CD4-positive, alpha-beta T cell (primary cell): ENCODE measurements around the gene RAD54L2. TPM values are rescaled to one million over a fixed set of nuclear protein-coding genes. Genes with fewer than 3 reads are reported as not detected.

Source experiments
- ATAC-seq: fragments of 200-7000 bp; cut with Tn5 transposase; one replicate; pipeline ENCODE4 v1.10.0; 2022; ENCODE audit warnings: mild to moderate bottlenecking; ENCODE audit not compliant: poor library complexity
- CTCF ChIA-PET: fragments of 350-600 bp; sonication (Branson Sonifier 250); formaldehyde crosslinking; loops from one replicate; lab custom pipeline; 2021; ENCODE audit warnings: antibody characterized with exemption, inconsistent platforms; lab: Charles Lee
- POLR2A ChIA-PET: fragments of 350-600 bp; sonication (Branson Sonifier 250); formaldehyde crosslinking; loops from one replicate; lab custom pipeline; 2021; ENCODE audit warnings: antibody characterized with exemption, inconsistent platforms; lab: Charles Lee
- DNase-seq, 14 experiments: peaks; one replicate each; pipeline ENCODE4 v3.0.0-alpha.2; 2013 to 2020; ENCODE audit warnings: mixed read lengths in 2 of 14
- H3K27ac ChIP-seq, 2 donors: one replicate each; pipeline versions ENCODE4 v1.5.1 to v1.7.0; 2013; ENCODE audit warnings: low read length in 2 of 2, low read depth in 1 of 2, mild to moderate bottlenecking in 1 of 2
- H3K27me3 ChIP-seq, 2 experiments: 1 replicate in 1 of 2; 2 replicates in 1 of 2; pipeline versions ENCODE4 v1.6.1 to v1.7.0; 2013; ENCODE audit warnings: low read length in 2 of 2, control low read depth in 1 of 2, mild to moderate bottlenecking in 1 of 2, moderate library complexity in 1 of 2; ENCODE audit not compliant: insufficient read depth in 2 of 2, control insufficient read depth in 1 of 2
- H3K36me3 ChIP-seq: one replicate; pipeline ENCODE4 v1.6.1; 2013; ENCODE audit warnings: low read length, control low read depth; ENCODE audit not compliant: insufficient read depth
- H3K4me1 ChIP-seq: one replicate; pipeline ENCODE4 v1.6.1; 2013; ENCODE audit warnings: low read length, control low read depth; ENCODE audit not compliant: insufficient read depth
- H3K4me3 ChIP-seq: one replicate; pipeline ENCODE4 v1.5.1; 2013; ENCODE audit warnings: mild to moderate bottlenecking, low read length, moderate library complexity
- H3K9me3 ChIP-seq, 2 experiments: 1 replicate in 1 of 2; 2 replicates in 1 of 2; pipeline versions ENCODE4 v1.6.1 to v1.7.0; 2013; ENCODE audit warnings: low read length in 2 of 2, mild to moderate bottlenecking in 2 of 2, control low read depth in 1 of 2, moderate library complexity in 1 of 2; ENCODE audit not compliant: control insufficient read depth in 1 of 2, insufficient read depth in 1 of 2
- H3K27ac Mint-ChIP-seq: one replicate; pipeline ENCODE4 v1.8.0; 2020; ENCODE audit warnings: mixed read lengths
- H3K27me3 Mint-ChIP-seq: one replicate; pipeline ENCODE4 v1.8.0; 2021; ENCODE audit warnings: mixed read lengths
- H3K36me3 Mint-ChIP-seq: one replicate; pipeline ENCODE4 v1.8.0; 2021; ENCODE audit warnings: low read depth, mixed read lengths
- H3K4me1 Mint-ChIP-seq: one replicate; pipeline ENCODE4 v1.8.0; 2021; ENCODE audit warnings: low read depth, mixed read lengths
- H3K4me3 Mint-ChIP-seq: one replicate; pipeline ENCODE4 v1.8.0; 2020; ENCODE audit warnings: mild to moderate bottlenecking, mixed read lengths
- H3K9me3 Mint-ChIP-seq: one replicate; pipeline ENCODE4 v1.8.0; 2020; ENCODE audit warnings: mixed read lengths
- CTCF ChIP-seq: fragments of 200-600 bp; IDR thresholded peaks from one replicate; pipeline ENCODE4 v1.8.0; 2022; ENCODE audit warnings: antibody characterized with exemption, mild to moderate bottlenecking
- intact Hi-C, 2 experiments: fragments of 100-400 bp; cut with DNase I in 1 of 2; cut with micrococcal nuclease in 1 of 2; formaldehyde crosslinking; loops; one replicate each; pipeline versions ENCODE4 v1.15.1 to v1.9.0; 2023 to 2025; cut with DNase I, micrococcal nuclease
- total RNA-seq, 174 experiments: library from RNA in 2 of 174; stranded (reverse) in 2 of 174; gene quantifications; one replicate each; pipeline ENCODE4 v1.2.3 and lab custom pipeline; 2021 to 2026

Gene RAD54L2
- total RNA-seq, 2 experiments from 2014 or later, result 39.9 to 41.7 TPM

DNA sequence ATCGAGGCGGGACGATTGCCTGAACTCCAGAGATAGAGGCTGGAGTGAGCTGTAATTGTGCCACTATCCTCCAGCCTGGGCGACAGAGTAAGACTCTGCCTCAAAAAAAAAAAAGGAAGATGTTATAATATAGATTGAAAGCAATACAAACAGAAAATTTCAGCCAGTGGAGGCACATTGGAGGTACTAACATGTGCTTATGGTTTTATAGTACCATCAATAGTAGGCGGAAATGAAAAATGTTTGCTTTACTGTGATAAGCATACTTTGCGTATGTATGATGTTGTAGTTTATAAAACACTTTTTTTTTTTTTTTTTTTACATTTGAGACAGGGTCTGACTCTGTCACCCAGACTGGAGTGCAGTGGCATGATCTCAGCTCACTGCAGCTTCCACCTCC, 8.8 kb downstream of the RAD54L2 start:
- Mint-ChIP-seq H3K36me3 (peaks cover 35% of the 10 kb centered on the region), H3K4me3 (no peak overlapping the region), H3K27me3 (no peaks in the 10 kb centered on the region), H3K9me3 (no peaks in the 10 kb centered on the region), H3K27ac (no peak overlapping the region), H3K4me1 (peaks cover 4% of the 10 kb centered on the region)
- peaks cover 28% of the 10 kb centered on the region for H3K36me3 ChIP-seq
- CTCF ChIA-PET, result no interaction called here
- no peaks in the 10 kb centered on the region for H3K27me3 ChIP-seq
- intact Hi-C loops, result no loop called here
- no peak for TF ChIP-seq CTCF
- DNase-seq (no peak), ATAC-seq (no peak)
- H3K4me1 ChIP-seq, result no peaks in the 10 kb centered on the region
- H3K9me3 ChIP-seq, result no peaks in the 10 kb centered on the region
- POLR2A ChIA-PET, result no interaction called here
- no peak overlapping the region for H3K27ac ChIP-seq
- no peak overlapping the region for H3K4me3 ChIP-seq

DNA sequence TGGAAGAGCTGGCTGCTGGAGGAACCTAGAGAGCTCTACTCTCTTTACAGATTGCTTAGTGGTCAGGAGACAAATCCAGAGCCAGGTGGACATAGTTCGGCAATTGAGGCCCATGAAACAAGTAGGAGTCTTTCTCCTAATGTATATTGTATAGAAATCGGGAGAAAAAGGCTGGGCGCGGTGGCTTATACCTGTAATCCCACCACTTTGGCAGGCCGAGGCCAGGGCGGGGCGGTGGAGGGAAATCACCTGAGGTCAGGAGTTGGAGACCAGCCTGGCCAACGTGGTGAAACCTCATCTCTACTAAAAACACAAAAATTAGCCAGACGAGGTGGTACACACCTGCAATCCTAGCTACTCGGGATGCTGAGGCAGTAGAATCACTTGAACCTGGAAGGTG, 10.8 kb downstream of the RAD54L2 start:
- Mint-ChIP-seq H3K9me3 (no peaks in the 10 kb centered on the region), H3K4me3 (no peak overlapping the region), H3K27me3 (no peaks in the 10 kb centered on the region), H3K27ac (no peak overlapping the region), H3K36me3 (peaks cover 39% of the 10 kb centered on the region), H3K4me1 (no peaks in the 10 kb centered on the region)
- ATAC-seq (no peak), DNase-seq (no peak)
- Histone ChIP-seq H3K27ac (no peak overlapping the region), H3K36me3 (peaks cover 28% of the 10 kb centered on the region), H3K27me3 (no peaks in the 10 kb centered on the region), H3K9me3 (no peaks in the 10 kb centered on the region), H3K4me1 (no peaks in the 10 kb centered on the region), H3K4me3 (no peak overlapping the region)
- no peak for TF ChIP-seq CTCF
- intact Hi-C loops, result no loop called here
- CTCF ChIA-PET, result no interaction called here
- POLR2A ChIA-PET, result no interaction called here

GRCh38 chr3:51550080-51550819, 11.7 kb downstream of the RAD54L2 start:
- H3K27ac ChIP-seq, result no peak overlapping the region
- H3K36me3 Mint-ChIP-seq, result peaks cover 40% of the 10 kb centered on the region
- H3K27me3 Mint-ChIP-seq, result no peaks in the 10 kb centered on the region
- intact Hi-C loops, result no loop called here
- POLR2A ChIA-PET, result interaction anchor here (0.6 kb wide), 1 partner anchor 11 kb away, joined by 3 read pairs; the partner anchor contains the start of gene RAD54L2
- H3K4me3 Mint-ChIP-seq, result no peak overlapping the region
- ATAC-seq (no peak), DNase-seq (no peak)
- no peak for TF ChIP-seq CTCF
- no peaks in the 10 kb centered on the region for H3K4me1 ChIP-seq
- peaks cover 26% of the 10 kb centered on the region for H3K36me3 ChIP-seq
- no peaks in the 10 kb centered on the region for H3K4me1 Mint-ChIP-seq
- no peak overlapping the region for H3K4me3 ChIP-seq
- H3K9me3 Mint-ChIP-seq, result no peaks in the 10 kb centered on the region
- H3K27me3 ChIP-seq, result no peaks in the 10 kb centered on the region
- CTCF ChIA-PET, result no interaction called here
- no peaks in the 10 kb centered on the region for H3K9me3 ChIP-seq
- no peak overlapping the region for H3K27ac Mint-ChIP-seq
